K562 (cell line): ENCODE data around the gene DNAH9. TPM values are rescaled to one million over a fixed set of nuclear protein-coding genes. Genes with fewer than 3 reads are reported as not detected.

Experiments used
- ATAC-seq: fragments of 200-7000 bp; cut with Tn5 transposase; 3 replicates; pipeline ENCODE4 v1.9.1; 2020; ENCODE audit warnings: moderate library complexity
- BruUV-seq: library from RNA; stranded (reverse); fragments of 400-500 nt; replicated peaks from 2 replicates; lab custom pipeline; 2021; lab: Mats Ljungman, UMichigan
- CTCF ChIA-PET: fragments of 300-600 bp; formaldehyde crosslinking; extraction: SDS; loops from one replicate; lab custom pipeline; 2021; ENCODE audit warnings: low intra/inter-chr PET ratio; lab: Yijun Ruan, JAX
- POLR2A ChIA-PET: fragments of 300-600, 350-650 bp; sonication (Branson Sonifier 250); formaldehyde crosslinking; extraction: SDS; loops from one replicate; lab custom pipeline; 2021; ENCODE audit warnings: antibody characterized with exemption, inconsistent platforms; lab: Yijun Ruan, JAX
- DNase-seq, 4 experiments: peaks; one replicate each; pipeline versions ENCODE4 v3.0.0 to v3.0.0-alpha.2; 2011 to 2018; ENCODE audit warnings: low spot score in 3 of 4, mixed read lengths in 3 of 4; ENCODE audit errors: extremely low read depth in 1 of 4
- FAIRE-seq: peaks from 2 replicates; lab custom pipeline; 2011; peaks lifted over from hg19 to GRCh38; lab: Jason Lieb, UNC
- H2AFZ ChIP-seq: 2 replicates; pipeline ENCODE4 v1.6.0; 2011; ENCODE audit warnings: low read depth, low read length, control low read depth, inconsistent platforms
- H3K27ac ChIP-seq: fragments of 200-600 bp; 3 replicates; pipeline ENCODE4 v1.8.0; 2011; ENCODE audit warnings: low read depth, mild to moderate bottlenecking, control low read depth, inconsistent platforms, low read length, moderate library complexity, mixed read lengths; ENCODE audit errors: extremely low read depth
- H3K27me3 ChIP-seq, 2 experiments: fragments of 300-600 bp in 1 of 2; 2 replicates in 1 of 2; 3 replicates in 1 of 2; pipeline versions ENCODE4 v1.6.0 to v1.8.0; 2011; ENCODE audit warnings: inconsistent platforms in 2 of 2, low read length in 2 of 2, mild to moderate bottlenecking in 1 of 2, mixed read lengths in 1 of 2, moderate library complexity in 1 of 2; ENCODE audit not compliant: control insufficient read depth in 2 of 2, insufficient read depth in 2 of 2
- H3K36me3 ChIP-seq: fragments of 300-600 bp; 3 replicates; pipeline ENCODE4 v1.8.0; 2011; ENCODE audit warnings: mild to moderate bottlenecking, low read length, inconsistent platforms; ENCODE audit not compliant: control insufficient read depth, insufficient read depth
- H3K4me1 ChIP-seq, 2 experiments: fragments of 200-600 bp in 1 of 2; replicated peaks in 1 of 2; 2 replicates in 1 of 2; 3 replicates in 1 of 2; pipeline versions ENCODE4 v1.5.1 to v1.8.0; 2011; ENCODE audit warnings: inconsistent platforms in 2 of 2, low read length in 2 of 2, mild to moderate bottlenecking in 1 of 2, mixed read lengths in 1 of 2, moderate library complexity in 1 of 2; ENCODE audit not compliant: control insufficient read depth in 2 of 2, insufficient read depth in 2 of 2
- H3K4me2 ChIP-seq: 2 replicates; pipeline ENCODE4 v1.6.1; 2011; ENCODE audit warnings: low read length, control low read depth, inconsistent platforms, mixed read lengths; ENCODE audit not compliant: insufficient read depth
- H3K4me3 ChIP-seq: fragments of 200-600 bp; sonication (generic), shearing (Covaris generic); 2 replicates; pipeline ENCODE4 v1.5.1; 2016; ENCODE audit warnings: control low read depth, inconsistent platforms
- H3K79me2 ChIP-seq: fragments of 200-600 bp; 3 replicates; pipeline ENCODE4 v1.8.0; 2011; ENCODE audit warnings: low read length, inconsistent platforms; ENCODE audit not compliant: control insufficient read depth, insufficient read depth
- H3K9ac ChIP-seq, 2 experiments: 2 replicates each; pipeline versions ENCODE4 v1.6.0 to v1.6.1; 2011; ENCODE audit warnings: low read depth in 2 of 2, low read length in 2 of 2, control low read depth in 1 of 2, inconsistent platforms in 1 of 2, mild to moderate bottlenecking in 1 of 2, mixed read lengths in 1 of 2; ENCODE audit not compliant: insufficient read depth in 1 of 2
- H3K9me1 ChIP-seq: one replicate; pipeline ENCODE4 v1.6.0; 2011; ENCODE audit warnings: inconsistent platforms, mild to moderate bottlenecking, low read length, moderate library complexity; ENCODE audit not compliant: control insufficient read depth, insufficient read depth
- H3K9me3 ChIP-seq: replicated peaks from 2 replicates; pipeline ENCODE4 v1.5.1; 2011; ENCODE audit warnings: low read depth, low read length, inconsistent platforms; ENCODE audit not compliant: control insufficient read depth, insufficient read depth
- H4K20me1 ChIP-seq: replicated peaks from 2 replicates; pipeline ENCODE4 v1.6.1; 2011; ENCODE audit warnings: low read length, inconsistent platforms, mixed read lengths; ENCODE audit not compliant: control insufficient read depth, insufficient read depth
- ILF3 ChIP-seq: fragments of 450-650 bp; IDR thresholded peaks from 2 replicates; pipeline ENCODE4 v1.6.1; 2018; ENCODE audit warnings: antibody characterized with exemption, mild to moderate bottlenecking, moderate library complexity, borderline replicate concordance
- JUNB ChIP-seq: fragments of 450-650 bp; formaldehyde crosslinking; conservative IDR thresholded peaks from 2 replicates; pipeline ENCODE4 v1.4.0; 2020; ENCODE audit warnings: mild to moderate bottlenecking
- RAD51 ChIP-seq: fragments of 450-650 bp; IDR thresholded peaks from 2 replicates; pipeline ENCODE4 v1.7.1; 2016; ENCODE audit warnings: low read depth, mild to moderate bottlenecking, borderline replicate concordance
- ZBED1 ChIP-seq: IDR thresholded peaks from 2 replicates; pipeline ENCODE4 v1.6.1; 2014
- ZNF407 ChIP-seq: fragments of 450-650 bp; IDR thresholded peaks from 2 replicates; pipeline ENCODE4 v1.6.1; 2016; ENCODE audit warnings: low read depth
- WGBS: fragments of 100-300 bp; shearing (Covaris generic); methylation state at CpG from one replicate; pipeline ENCODE4 v1.1.6; 2016; ENCODE audit warnings: low coverage, mixed read lengths; ENCODE audit not compliant: insufficient coverage; ENCODE audit errors: missing lambda C conversion rate; 5-methylcytosine and 5-hydroxymethylcytosine counted together
- in situ Hi-C: fragments of 300-500 bp; cut with MboI; formaldehyde crosslinking; loops from 4 replicates; pipeline ENCODE4 v1.15.0; 2018; ENCODE audit warnings: inconsistent platforms, mixed read lengths
- intact Hi-C: fragments of 100-400 bp; cut with micrococcal nuclease; formaldehyde crosslinking; loops from 2 replicates; pipeline ENCODE4 v1.14.2; 2022
- polyA plus RNA-seq, 8 experiments: library from polyadenylated mRNA; depleted of rRNA in 4 of 8; stranded (reverse) in 5 of 8; unstranded in 3 of 8; fragments of >200 nt; fragmentation: Nextera tagmentation in 2 of 8; fragmentation: Illumina TruSeq in 1 of 8; extraction: Ambion mirVana in 2 of 8; extraction: Trizol in 1 of 8; gene quantifications; 2 replicates each; pipeline versions ENCODE4 v1.2.1 to v1.2.3, GENCODE V29; 2011 to 2014; ENCODE audit warnings: inconsistent platforms in 1 of 8, missing spikeins in 1 of 8
- total RNA-seq, 7 experiments: library from RNA; depleted of rRNA in 6 of 7; stranded (reverse); fragments of >200 nt in 6 of 7; fragmentation: Illumina TruSeq in 2 of 7; extraction: Trizol in 2 of 7; gene quantifications; 2 replicates each; pipeline versions ENCODE4 v1.2.1 to v1.2.3, GENCODE V29; 2011 to 2021; ENCODE audit warnings: low replicate concordance in 1 of 7

DNAH9 gene
- total and polyA plus RNA-seq, 9 of the 15 experiments (the other 6 are each of a cell fraction or from before 2014, with no cell fraction given), result not detected

DNA sequence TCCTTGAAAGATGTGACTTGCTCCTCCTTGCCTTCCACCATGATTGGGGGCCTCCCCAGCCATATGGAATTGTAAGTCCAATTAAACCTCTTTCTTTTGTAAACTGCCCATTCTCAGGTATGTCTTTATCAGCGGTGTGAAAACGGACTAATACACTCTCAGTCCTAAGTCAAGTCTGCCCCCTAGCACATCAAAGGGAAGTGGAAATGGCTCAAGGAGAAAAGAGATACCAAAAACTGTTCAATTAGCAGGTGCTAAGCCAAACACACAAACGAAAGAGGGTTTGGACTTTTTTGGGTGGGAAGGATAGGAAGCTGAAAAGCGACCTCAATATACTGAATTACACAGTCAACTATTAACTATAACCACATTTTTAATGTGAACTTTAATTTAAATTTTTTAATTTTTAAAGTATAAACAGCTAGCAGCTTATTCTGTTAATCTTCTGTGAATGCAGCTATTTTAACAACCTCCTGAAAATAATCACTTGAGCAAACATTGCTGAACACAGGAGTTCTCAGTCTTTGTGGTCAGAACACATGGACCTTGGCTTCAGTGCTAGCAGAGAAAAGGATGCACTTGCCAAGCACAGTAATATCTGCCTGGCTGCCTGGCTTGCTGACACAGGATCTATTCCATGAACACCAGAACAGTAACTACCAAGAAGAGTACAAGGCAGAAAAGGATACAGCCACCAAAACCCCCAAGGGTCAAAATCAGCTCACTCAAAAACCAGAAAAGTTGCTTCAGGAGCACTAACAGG is 388.1 kb downstream of the DNAH9 start:
- POLR2A ChIA-PET, result interaction anchor here (0.6 to 1.0 kb wide), 2 partner anchors 11 to 1027 kb away, joined by 3 read pairs; partner anchors contain the start of gene ZNF18
- Histone ChIP-seq H3K9ac (no peak overlapping the region), H3K9me3 (no peaks in the 10 kb centered on the region), H3K4me1 (no peaks in the 10 kb centered on the region), H3K27me3 (no peaks in the 10 kb centered on the region), H3K4me2 (no peak overlapping the region), H3K4me3 (no peak overlapping the region)
- WGBS, result 35% methylated on average over 3 of the region's 4 CpGs
- CTCF ChIA-PET, result interaction anchor here (0.9 to 2.5 kb wide), 2 partner anchors 1110 to 1250 kb away, joined by 3 to 13 read pairs; no protein-coding TSS in a partner anchor
- TF ChIP-seq RAD51 (no peak), ZNF407 (no peak), ZBED1 (no peak), JUNB (CRISPR knock-in tag) (no peak), ILF3 (no peak)
- TF ChIP-seq, all 486 proteins: peak for 0
- H3K79me2 ChIP-seq, result no peaks in the 10 kb centered on the region
- no peaks in the 10 kb centered on the region; the same call in 2 of the 3 replicates for H3K36me3 ChIP-seq
- ATAC-seq (no peak), DNase-seq (no peak), FAIRE-seq (no peak)
- in situ Hi-C loops (loop anchor here (25.0 kb wide), 1 partner anchor 1099 kb away; no protein-coding TSS in a partner anchor), intact Hi-C loops (loop anchor here (10.0 kb wide), 1 partner anchor 92 kb away; no protein-coding TSS in a partner anchor)
- H2AFZ ChIP-seq, result no peak overlapping the region
- no TSS peak for BruUV-seq
- H3K9me1 ChIP-seq, result no peaks in the 10 kb centered on the region
- no peak overlapping the region for H3K27ac ChIP-seq
- H4K20me1 ChIP-seq, result no peaks in the 10 kb centered on the region
